RCC 7860 (cell line): ENCODE data around the gene CHST12.
A peak's percentile ranks its signal among the peaks of the same experiment; 100 is the strongest.

ENCODE experiments used
- DNase-seq: peaks from one replicate; pipeline ENCODE4 v3.0.0-alpha.2; 2015; ENCODE audit warnings: low spot score
- FAIRE-seq: peaks from 2 replicates; lab custom pipeline; 2012; peaks lifted over from hg19 to GRCh38; lab: Jason Lieb, UNC

CHST12 gene

GRCh38 chr7:2476776-2477446, 73.5 kb downstream of the CHST12 start:
- DNase-seq = no peak
- no peak for FAIRE-seq

DNA sequence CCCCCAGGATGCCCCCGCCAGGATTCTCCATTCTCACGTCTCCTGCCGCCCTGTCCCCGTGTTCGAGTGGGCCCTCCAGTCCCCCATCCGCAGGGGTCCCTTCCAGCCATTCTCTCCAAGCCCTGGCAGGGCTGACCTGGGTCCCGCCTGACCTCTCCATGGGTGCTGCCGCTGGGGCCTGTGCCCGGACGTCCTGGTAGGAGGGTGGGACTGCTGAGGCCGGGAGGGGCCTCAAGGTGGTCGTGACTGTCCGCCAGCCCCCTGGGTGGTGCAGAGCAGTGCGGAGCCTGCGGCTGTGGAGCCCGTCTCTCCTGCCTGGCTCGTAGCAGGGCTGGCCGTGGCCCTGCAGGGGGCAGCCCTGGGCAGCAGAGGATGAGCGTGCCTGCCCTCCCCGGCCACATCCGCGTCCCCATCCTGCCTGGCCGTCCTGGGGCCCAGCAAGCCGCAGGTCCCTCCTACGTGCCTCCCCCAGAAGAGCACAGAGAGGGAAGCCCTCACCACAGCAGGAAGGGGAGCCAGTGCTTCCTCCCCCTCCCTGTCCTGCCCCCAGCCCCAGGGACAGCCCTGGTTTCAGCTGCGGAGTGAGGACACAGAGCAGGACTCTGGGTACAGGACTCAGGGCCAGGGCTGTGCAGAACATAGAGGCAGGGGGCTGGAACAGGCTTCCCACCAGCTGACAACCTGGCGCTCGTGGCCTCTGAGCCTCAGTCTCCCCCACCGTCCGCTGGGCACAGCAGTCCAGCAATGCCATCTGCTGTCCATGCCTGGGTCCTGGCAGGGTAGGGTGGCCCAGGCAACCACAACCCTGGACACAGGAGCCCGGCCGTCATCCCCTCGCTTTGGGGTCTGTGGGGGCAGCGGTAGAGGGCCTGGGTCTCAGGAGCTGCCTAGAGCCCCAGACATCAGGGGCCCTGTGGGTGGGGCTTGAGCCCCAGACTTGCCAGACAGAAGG, 74.3 kb downstream of the CHST12 start:
- FAIRE-seq (peak; percentile 12), DNase-seq (peak; percentile 81)

GRCh38 chr7:2478399-2478785, 75.0 kb downstream of the CHST12 start:
- FAIRE-seq = peak; percentile 63
- DNase-seq = peak; percentile 93

- DNase-seq (peak; percentile 37), FAIRE-seq (no peak)
These were observed 75.4 kb downstream of the CHST12 start for GRCh38 chr7:2478800-2479199.

- FAIRE-seq = no peak
These were observed 76.1 kb downstream of the CHST12 start for GRCh38 chr7:2479276-2480069.

DNA sequence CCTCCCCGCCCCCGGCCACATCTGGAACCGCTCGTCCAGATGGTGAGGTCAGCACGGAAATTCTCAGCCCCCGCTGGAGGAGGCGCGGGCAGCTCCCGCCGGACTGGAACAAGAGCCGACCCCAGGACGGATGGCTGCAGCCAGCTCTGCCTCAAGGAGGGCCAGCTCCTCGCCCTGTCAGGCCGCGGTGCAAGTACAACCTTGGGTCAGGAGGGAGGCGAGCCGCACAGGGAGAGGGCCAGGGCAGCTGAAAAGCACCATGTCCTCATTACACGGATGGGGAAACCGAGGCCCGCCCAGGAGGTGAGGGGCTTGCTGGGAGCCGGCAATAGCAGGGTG, 76.6 kb downstream of the CHST12 start:
- FAIRE-seq = no peak
- DNase-seq = no peak

More at GRCh38 chr7:2479276-2480069, 76.1 kb downstream of the CHST12 start:
- no peak for DNase-seq

GRCh38 chr7:2481195-2481594, 77.8 kb downstream of the CHST12 start:
- DNase-seq (no peak), FAIRE-seq (no peak)

DNA sequence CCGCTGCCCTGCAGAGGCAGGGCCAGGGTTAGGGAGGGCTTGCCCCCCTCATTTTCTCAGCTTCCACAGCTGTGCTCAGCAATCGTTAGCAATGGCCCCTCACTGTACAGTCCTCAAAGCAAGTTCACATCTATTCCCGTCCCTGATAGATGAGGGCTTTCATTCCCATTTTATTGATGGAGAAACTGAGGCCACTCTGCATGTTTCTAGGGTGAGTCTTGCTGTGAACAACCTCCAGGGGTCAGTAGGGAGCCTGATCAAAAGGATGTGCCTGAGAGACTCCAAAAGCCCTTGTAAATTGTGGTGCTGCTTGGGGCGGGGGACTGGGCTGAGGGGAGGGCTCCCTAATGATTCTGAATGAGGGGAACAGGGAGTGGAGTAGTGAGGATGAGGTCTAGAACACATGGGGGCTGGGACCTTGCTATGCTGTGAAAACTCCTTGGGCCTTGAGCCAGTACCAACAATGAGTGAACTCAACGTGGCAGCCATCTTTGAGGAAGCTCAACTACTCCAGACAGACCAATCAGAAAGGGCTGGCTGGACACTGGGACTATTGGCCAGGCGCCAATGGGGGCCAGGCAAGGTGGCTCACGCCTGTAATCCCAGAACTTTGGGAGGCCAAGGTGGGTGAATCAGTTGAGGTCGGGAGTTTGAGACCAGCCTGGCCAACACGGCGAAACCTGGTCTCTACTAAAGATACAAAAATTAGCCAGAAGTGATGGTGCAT, 79.5 kb downstream of the CHST12 start:
- FAIRE-seq (no peak), DNase-seq (no peak)

DNA sequence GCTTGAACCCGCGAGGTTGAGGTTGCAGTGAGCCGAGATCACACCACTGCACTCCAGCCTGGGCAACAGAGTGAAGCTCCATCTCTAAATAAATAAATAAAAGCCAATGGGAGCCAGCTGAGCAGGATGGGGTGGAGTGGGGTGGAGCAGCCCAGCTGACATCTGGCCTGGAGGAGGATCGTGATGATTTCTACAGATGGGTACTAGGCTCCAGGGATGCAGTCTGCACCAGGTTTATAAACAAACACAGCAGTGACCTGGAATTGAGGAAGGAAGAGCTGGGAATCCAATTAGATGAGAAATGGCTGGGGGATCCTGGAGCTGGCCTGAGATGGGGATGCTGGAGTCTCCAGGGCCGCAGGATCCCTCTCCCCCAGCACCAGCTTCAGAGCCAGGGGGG, 80.1 kb downstream of the CHST12 start:
- DNase-seq (no peak), FAIRE-seq (no peak)

DNA sequence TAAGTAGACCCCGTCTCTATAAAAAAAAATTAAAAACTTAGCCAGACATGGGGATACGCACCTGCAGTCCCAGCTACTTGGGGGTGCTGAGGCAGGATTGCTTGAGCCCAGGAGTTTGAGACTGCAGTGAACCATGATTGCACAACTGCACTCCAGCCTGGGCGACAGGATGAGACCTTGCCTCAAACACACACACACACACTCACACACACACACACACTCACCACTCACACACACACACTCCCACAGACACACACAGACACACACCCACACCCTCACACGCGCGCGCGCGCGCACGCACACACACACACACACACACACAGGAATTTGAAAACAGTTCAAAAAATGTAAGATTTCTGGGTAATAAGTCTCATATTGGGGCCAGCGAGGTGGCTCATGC, 81.5 kb downstream of the CHST12 start:
- no peak for FAIRE-seq
- no peak for DNase-seq

- FAIRE-seq (no peak), DNase-seq (no peak)
These were observed 84.3 kb downstream of the CHST12 start for GRCh38 chr7:2487586-2488271.

DNA sequence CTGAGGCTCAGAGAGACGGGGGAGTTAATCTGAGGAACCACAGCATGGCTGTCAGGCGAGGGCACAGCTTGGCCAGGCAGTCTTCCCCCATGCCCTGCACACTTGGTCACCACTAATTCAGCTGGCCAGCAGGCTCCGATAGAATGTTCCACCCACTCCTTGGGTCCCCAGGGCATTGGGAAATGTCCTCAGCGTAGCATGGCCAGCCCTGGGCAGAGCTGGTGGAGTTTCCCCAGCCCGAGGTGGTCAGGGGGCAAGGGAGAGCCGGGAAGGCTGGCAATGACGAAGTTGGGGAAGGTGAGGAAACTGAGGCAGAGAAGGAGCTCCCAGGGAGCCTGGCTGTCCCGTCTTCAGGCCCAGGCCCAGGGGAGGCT, 84.8 kb downstream of the CHST12 start:
- no peak for FAIRE-seq
- no peak for DNase-seq

DNA sequence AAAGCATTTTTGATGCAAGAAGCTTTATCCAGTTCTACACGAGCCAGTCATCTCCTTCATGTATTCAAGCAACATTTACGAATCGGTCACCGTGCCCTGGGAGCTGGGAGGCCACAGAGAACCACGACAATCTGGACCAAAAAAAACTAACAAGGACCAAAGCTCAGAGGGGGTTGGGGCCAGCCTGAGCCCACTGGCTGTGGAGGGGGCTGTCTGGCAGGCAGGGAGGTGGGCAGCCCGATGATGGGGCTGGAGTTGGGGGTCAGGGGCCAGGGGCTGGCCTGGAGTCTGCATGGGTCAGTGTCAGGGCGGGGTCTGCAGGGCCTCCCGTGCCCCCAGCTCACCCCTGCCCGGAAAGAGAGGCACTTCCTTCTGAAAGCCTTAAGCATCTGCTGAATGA, 85.3 kb downstream of the CHST12 start:
- DNase-seq (no peak), FAIRE-seq (no peak)

DNA sequence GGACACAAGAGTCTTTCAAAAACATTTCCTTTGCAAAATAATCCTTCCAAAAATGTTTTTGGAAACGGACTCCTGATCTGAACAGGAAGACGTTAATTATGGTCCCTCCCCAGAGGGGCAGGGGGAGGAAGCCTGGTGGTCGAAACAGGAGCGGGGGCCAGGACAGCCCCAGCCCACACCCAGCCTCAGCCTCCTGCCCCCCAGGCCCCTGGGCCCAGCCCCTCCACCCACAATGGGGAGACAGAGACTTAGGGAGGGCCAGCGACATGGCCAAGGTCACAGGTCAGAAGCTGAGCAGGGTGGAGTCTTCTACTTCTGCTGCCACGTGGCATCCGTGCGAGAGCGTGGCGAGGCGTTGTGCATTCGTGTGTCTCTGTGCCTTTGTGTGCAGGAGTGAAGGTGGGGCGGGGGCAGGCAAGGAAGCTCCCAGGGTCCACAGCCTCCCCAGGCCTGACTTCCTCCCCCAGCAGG, 86.8 kb downstream of the CHST12 start:
- no peak for DNase-seq
- no peak for FAIRE-seq

GRCh38 chr7:2492038-2492437, 88.6 kb downstream of the CHST12 start:
- DNase-seq = no peak
- FAIRE-seq = no peak

GRCh38 chr7:2493205-2494164, 90.1 kb downstream of the CHST12 start:
- DNase-seq (no peak), FAIRE-seq (no peak)

- no peak for FAIRE-seq
- DNase-seq = no peak
These were observed 91.0 kb downstream of the CHST12 start for GRCh38 chr7:2494191-2495130.
